C4-2B (cell line): ENCODE data around the gene PHRF1.

Source experiments
- ZFX ChIP-seq: fragments of 450-650 bp; IDR thresholded peaks from 2 replicates; pipeline ENCODE4 v1.6.1; 2017
- TF ChIP-seq, protein P1 (sequence below): fragments of 450-650 bp; conservative IDR thresholded peaks from 2 replicates; pipeline ENCODE4 v1.5.1; 2017; ENCODE audit warnings: mild to moderate bottlenecking

- TF ChIP-seq, protein P1, sequence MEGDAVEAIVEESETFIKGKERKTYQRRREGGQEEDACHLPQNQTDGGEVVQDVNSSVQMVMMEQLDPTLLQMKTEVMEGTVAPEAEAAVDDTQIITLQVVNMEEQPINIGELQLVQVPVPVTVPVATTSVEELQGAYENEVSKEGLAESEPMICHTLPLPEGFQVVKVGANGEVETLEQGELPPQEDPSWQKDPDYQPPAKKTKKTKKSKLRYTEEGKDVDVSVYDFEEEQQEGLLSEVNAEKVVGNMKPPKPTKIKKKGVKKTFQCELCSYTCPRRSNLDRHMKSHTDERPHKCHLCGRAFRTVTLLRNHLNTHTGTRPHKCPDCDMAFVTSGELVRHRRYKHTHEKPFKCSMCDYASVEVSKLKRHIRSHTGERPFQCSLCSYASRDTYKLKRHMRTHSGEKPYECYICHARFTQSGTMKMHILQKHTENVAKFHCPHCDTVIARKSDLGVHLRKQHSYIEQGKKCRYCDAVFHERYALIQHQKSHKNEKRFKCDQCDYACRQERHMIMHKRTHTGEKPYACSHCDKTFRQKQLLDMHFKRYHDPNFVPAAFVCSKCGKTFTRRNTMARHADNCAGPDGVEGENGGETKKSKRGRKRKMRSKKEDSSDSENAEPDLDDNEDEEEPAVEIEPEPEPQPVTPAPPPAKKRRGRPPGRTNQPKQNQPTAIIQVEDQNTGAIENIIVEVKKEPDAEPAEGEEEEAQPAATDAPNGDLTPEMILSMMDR, result no peak
- no peak for TF ChIP-seq ZFX
Measured at GRCh38 chr11:538431-539051, 37.7 kb upstream of the PHRF1 start.
